Tongue (tissue), 2 donors: Measurements from ENCODE around the gene ARHGAP4. TPM values are rescaled to one million over a fixed set of nuclear protein-coding genes. Genes with fewer than 3 reads are reported as not detected.

Source experiments
- DNase-seq: peaks from one replicate; pipeline ENCODE4 v3.0.0-alpha.2; 2015
- total RNA-seq: library from RNA; depleted of rRNA; stranded (reverse); fragments of >200 nt; gene quantifications from one replicate; pipeline ENCODE4 v1.2.3, GENCODE V29; 2014

ARHGAP4 gene
- total RNA-seq, 1 donor from 2014 or later: 19.6 TPM

- DNase-seq: no peak
Observed at GRCh38 chrX:153905481-153906095, 20.5 kb downstream of the ARHGAP4 start.

GRCh38 chrX:153903991-153904957 lies 21.8 kb downstream of the ARHGAP4 start, which contains the start of gene AVPR2:
TSS of gene AVPR2 (plus strand) at chrX:153904673. CDS start at chrX:153905146, 473 bp downstream.
- no peak for DNase-seq

GRCh38 chrX:153903238-153903980 lies 22.7 kb downstream of the ARHGAP4 start:
- no peak for DNase-seq

- DNase-seq: no peak
Observed at GRCh38 chrX:153902385-153902784, 23.7 kb downstream of the ARHGAP4 start.

GRCh38 chrX:153901753-153902140 lies 24.3 kb downstream of the ARHGAP4 start:
- no peak for DNase-seq

DNA sequence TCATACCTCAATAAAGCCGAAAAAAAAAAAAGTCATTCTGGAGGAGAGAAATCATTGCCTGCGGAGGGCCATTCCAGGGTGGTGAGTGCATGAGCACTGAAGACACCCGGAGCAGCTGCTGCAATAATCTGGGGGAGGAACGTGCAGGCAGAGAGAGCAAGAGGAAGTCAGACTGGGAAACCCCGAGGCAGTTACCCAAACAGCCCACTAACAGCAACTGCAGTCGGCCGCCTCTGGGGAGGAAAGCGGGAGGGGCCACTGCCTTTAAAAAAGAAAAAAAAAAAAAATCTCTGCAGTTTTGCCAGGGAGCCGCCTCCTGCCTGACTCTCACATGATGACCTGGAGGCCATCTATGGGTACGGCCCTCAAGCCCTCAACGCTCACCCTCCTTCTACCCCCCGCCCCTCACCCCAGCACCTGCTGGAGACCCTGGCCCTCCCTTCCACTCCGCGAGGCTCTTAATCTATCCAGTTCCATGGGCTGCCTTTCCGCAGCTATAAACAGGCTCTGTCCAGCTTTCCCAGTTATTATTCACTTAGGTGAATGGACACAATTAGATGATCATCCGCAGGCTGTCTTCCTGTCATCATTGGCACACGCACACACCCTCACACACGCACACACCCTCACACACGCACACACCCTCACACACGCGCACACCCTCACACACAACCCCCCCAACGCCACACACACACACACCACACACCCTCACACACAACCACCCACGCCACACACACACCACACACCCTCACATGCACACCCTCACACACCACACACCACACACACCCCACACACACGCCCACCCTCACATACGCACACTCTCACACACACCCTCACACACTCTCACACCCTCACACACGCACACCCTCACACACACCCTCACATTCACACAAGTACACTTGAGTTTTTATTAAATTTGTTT lies 25.0 kb downstream of the ARHGAP4 start:
- DNase-seq: peak; percentile 75

- DNase-seq: no peak
Observed at GRCh38 chrX:153897899-153898298, 28.2 kb downstream of the ARHGAP4 start.

- no peak for DNase-seq
Observed at GRCh38 chrX:153889123-153889522, 36.9 kb downstream of the ARHGAP4 start.

GRCh38 chrX:153888344-153888743 lies 37.7 kb downstream of the ARHGAP4 start:
- DNase-seq: no peak

DNA sequence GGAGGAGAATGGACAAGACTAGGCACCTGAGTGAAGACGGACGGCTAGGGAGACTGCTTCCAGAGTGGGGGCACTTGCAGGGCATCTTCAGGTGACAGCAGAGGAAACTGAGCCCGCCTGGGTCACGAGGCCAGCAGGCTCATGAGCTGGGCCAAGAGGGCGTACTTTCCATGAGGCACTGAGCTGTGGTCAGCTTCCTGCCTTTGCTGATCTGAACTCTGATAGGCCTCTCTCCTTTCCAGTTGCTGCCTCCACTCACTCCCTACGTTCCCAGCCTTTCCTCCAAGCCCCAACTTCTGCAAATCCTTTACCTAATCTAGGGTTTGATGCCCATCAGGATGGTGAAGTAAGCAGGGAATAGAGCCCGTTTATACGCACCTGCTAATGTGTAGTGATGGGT lies 38.7 kb downstream of the ARHGAP4 start:
- DNase-seq: no peak

DNA sequence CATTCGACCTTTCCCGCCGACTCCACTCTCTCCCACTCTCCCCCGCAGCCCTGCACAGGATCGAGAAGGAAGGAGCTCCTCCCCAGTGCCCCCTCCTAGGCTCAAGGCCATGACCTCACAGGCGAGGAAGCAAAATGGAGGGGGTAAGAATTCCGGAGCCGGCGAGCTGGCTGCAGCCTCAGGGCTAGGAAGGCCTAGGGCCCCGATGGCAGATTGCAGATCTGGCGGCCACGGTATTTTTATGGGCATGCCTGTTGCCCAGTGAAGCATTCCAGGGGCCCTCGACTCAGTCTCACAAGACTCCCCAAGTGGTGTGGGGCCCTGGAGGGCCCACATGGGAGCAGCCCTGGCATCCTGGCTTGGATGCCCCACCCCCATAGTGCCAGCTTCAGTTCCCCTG lies 39.1 kb downstream of the ARHGAP4 start:
- no peak for DNase-seq

DNA sequence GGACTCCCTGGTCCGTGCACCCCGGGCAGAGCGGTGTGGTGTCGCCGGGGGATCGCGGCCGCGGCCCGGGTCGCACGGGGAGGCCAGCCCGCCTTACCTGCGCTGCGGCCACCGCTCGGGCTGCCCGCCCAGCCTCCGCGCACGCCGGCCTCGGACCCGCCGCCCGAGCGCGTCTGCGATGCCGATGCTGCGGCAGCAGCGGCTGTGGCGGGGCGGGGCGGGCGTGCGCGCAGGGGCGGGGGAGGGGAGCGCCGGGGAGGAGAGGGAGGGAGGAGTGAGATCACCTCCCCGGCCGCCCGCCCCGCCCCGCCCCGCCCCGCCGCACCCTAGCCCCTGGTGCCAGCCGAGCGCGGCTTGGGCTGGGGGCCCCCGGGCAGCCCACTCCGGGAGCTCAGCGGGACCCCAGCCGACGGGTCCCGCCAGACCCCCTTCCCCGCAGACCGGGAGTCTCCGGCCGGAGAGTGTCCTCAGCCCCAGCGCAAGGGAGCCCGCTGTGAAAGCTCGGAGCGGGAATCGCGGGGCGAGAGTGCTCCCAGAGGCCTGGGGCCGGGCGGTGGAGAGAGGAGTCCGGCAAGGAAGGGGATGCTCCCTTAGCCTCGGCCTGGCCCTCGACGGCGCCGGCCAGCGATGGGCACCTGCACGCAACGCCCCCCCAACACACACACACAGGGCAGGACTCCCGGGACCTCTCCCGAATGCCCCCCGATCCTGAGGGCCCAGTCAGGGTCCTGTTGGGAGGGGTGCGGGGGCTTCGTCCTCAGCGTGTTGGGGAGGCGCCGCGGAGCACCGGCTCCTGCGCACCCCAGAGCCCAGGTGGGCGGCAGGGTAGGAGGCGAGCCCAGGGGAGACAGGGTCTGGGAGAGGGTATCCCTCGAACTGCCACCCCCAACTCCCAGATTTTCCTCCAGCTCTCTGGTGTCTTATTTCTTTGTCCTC lies 39.8 kb downstream of the ARHGAP4 start, which contains the start of gene L1CAM:
TSS of gene L1CAM (minus strand) at position 206 of the 936 bp plus-strand sequence. CDS start 10,337 bp downstream, outside the sequence.
- DNase-seq: no peak

DNA sequence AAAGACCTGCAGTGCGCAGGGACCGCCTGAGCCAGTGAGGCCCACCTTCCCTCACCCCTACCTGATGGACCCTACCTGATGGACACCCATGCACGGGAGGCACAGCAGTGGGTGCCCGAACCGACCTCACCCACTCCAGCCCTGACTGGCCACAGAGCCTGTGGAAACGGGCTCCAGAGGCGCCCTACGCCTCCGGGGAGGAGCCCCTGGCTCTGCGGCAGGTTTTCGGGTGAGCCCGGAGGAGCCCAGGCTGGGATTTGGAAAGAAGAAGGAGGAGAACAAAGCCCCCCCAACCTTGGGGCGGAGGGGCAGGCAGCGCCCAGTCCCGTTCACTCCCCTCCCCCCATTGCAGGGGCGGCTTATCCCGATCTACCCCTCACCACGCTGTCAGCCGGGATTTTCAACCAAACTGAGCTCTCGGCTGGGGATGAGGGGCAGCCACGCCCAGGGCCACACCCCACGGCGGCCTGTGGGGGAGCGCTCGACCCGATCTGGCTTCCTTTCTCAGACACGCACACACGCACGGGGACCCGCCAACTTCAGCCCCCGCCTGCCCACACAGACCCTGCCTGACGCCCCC lies 40.8 kb downstream of the ARHGAP4 start:
- no peak for DNase-seq

GRCh38 chrX:153884590-153884989 lies 41.5 kb downstream of the ARHGAP4 start:
- DNase-seq: no peak

GRCh38 chrX:153884136-153884535 lies 41.9 kb downstream of the ARHGAP4 start:
- no peak for DNase-seq

- DNase-seq: no peak
Observed at GRCh38 chrX:153883163-153883843, 42.8 kb downstream of the ARHGAP4 start.

DNA sequence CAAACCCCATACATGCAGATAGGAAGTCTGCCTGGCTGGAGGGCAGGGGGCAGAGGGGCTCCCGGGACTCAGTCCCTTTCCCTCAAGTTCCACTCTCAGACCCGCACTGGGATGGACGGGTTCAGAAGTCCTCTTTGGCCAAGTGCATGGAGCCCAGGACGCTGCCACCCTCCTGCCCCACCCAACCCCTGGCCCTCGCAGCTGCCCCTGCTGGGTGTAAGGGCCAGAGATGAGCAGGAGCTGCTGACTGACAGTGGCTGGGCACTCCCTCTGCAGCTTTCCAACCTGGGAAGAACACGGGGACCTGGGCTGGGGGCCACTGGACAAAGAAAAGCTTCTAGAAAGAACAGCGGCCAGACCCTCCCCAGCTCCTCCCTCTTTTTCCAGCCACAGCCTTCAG lies 43.5 kb downstream of the ARHGAP4 start:
- no peak for DNase-seq

DNA sequence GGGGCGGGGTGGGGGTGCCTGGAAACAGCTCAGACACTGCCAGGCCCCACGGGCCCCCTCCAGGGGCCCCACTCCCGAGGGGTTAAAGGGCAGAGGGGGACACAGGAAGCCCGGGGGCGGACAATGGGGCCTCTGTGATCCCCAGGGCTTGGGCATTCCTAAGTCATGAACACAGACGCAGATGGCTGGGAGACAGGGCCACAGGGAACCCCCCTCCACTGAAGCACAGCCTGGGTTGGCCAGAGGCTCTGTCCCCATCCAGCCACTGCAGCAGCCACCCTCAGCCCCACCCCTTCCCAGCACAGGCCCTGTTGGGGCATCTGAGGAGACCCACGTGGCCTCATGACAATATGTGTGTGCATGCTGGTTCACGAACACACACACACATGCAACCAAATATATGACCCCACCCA lies 44.0 kb downstream of the ARHGAP4 start:
- no peak for DNase-seq

DNA sequence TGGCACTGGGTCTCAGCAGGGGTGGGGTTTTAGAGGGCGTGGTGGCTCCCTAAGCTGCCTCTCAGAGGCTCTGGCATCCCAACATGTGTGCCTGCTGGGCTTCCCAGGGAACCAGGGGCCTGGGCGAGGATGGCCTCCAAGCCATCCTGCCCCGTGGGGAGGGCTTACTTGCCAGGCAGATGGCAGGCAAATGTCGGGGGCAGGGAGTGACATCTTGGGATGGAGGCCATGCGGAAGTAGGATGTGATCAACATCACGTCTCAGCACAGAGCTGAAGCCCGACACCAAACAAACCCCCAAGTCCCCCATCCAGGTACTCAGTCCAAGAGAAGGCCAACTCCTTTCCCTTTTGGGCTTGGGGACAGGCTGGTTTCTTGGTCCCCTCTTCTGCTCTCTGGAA lies 44.8 kb downstream of the ARHGAP4 start:
- no peak for DNase-seq
